GM21619 (cell line): ENCODE measurements around the gene MDH1.

ENCODE experiments used
- ATAC-seq: cut with Tn5 transposase; IDR thresholded peaks from one replicate; pipeline ENCODE4 v1.9.1; 2021; ENCODE audit not compliant: unreplicated experiment

The MDH1 gene

DNA sequence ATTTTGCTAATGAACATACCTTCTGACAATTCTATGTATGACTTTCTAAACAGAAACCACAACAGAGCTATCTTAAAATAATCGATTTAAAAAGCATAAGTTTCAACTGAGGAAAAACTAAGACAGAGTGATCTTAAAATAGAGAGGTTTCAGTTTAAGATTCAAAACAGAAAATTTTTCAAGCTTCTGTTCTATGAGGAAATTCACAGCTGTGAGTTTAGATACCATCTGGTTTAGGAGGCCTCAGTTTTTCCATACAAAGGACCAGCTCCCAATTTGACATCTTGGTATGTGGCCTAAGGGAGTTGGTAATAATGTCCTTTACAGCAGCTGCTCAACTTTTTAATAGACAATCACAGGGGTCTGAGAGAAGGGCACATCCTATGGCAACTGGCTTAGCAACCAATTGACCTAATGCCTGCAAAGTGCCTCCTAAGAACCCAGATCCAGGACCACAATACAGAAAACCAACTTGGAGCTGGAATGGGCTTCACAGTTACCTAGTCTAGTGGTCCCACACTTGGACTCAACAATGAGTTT lies 39.7 kb downstream of the MDH1 start:
- ATAC-seq, result no peak

DNA sequence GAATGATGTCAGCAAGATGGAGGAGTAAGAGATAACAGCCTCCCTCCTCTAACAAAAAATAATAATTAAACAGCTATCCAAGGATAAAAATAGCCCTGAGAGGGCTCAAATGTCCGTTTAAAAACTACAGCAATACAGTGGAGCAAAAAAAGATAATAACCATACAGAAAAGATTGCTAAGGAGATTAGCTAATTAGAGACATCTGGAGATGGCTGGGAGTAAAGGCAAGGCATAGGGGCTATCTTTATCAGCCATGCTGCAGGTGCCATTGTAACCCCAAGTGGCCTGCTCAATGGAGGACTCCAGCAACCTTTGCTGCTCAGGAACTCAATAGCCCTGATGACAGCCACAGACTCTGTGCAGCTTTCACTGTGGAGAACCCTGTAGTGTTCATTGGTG lies 42.7 kb downstream of the MDH1 start:
- ATAC-seq, result no peak

DNA sequence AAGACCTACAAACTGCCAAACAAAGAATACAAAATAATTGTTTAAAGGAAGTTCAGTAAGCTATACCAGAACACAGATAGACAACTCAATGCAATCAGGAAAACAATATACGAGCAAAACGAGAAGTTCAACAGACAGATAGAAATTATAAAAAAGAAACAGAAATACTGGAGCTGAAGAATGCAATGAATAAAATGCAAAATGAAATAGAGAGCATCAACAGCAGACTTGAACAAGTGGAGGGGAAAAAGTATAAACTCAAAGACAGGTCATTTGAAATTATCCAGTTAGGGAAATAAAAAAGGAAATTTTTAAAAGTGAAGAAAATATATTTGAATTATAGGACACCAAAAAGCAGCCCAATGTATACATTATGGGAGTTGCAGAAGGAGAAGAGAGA lies 43.6 kb downstream of the MDH1 start:
- ATAC-seq, result no peak

DNA sequence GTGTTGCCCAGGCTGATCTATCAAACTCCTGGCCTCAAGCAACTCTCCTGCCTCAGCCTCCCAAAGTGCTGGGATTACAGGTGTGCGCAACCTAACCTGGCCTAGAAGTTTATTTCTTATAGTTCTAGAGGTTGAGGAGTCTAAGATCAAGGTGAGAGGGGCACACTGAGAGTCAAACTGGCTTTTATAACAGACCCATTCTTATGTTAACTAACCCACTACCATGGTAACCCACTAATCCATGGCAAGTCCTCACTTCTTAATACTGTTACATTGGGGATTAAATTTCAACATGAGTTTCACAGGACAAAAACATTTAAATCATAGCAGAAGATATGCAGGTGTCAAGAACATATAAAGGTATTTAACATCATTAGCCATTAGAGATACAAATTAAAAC lies 50.6 kb downstream of the MDH1 start:
- no peak for ATAC-seq

DNA sequence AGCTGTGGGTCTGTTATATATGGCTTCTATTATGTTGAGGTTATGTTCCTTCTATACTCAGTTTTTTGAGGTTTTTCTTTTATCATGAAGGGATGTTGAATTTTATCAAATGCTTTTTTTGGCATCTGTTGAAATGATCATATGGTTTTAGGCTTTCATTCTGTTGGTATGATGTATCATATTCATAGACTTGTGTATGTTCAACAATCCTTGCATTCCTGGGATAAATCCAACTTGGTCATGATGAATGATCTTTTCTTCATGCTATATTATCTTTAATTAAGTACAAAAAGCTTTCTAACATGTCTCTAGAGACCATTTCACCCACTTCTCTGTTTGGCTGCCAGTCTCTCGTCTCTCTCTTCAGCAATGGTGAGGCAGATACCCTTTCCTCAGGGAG lies 54.2 kb downstream of the MDH1 start:
- no peak for ATAC-seq

DNA sequence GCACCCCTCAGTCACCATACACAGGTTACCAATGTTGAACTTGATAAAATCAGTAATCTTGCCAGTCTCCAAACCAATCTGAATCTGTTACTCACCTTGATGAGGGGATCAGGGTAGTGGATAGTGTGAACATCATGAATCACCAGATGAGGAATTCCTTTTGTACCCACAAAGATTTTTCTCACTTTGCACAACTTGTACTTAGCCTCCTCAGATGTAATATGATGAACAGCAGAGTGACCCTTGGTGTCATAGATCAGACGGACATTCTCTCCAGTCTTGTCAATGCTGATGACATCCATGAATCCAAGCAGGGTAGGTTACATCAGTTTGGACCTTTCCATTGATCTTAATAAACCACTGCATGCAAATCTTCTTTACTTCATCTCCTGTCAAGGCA lies 54.7 kb downstream of the MDH1 start:
- ATAC-seq, result no peak

DNA sequence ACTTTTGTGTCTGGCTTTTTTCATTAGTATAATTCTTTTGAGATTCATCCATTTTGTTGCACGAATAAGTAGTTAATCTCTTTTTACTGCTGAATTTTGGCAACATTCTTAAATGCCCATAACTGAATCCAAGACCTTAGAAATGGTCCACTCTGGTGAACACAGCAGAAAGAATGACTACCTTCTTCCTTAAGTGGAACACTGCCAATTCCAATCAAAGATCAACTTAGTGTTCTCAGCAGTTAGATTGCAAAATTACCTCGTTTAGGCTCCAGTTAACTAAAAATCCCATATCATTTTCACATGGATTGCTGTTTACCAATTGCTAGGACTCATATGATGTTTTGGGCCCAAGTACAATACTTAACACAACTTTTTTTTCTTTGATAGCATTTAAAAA lies 59.9 kb downstream of the MDH1 start:
- ATAC-seq, result no peak

DNA sequence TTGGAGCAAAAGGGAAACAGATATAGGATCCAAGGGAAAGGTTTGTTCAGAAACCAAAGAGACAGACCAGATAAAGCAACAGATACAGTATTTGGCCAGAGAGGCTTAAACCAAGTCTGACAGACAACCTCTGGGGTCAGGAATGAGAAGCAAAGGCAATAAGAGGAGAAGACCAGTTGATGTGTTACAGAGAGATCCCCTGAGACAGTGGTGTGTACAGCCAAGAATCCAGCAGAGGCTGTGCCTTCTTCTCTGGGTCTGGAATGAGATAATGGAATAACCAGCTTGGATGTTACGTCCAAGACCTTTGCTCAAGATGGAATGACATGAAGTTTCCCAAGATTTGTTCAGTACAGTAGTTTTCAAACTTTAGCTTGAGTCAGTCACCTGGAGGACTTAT lies 61.1 kb downstream of the MDH1 start:
- ATAC-seq, result no peak

DNA sequence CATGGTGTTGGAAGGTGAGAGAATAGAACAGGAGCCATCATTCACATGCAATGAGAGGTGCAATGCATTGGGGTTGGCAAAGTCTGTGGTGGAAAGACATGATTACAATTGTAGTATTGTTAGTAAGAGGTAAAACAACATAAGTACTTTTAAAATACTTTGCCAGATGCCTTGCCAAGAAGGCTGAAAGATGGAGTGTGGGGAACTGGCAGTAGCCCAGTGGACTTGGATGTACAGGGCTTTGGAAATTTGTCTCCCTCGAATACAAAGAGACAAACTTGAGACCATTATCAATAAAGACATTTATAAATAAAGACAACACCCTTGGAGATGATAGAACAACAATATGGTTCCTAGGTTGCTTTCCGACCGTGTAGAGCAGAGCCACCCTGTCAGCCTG lies 62.0 kb downstream of the MDH1 start:
- no peak for ATAC-seq

DNA sequence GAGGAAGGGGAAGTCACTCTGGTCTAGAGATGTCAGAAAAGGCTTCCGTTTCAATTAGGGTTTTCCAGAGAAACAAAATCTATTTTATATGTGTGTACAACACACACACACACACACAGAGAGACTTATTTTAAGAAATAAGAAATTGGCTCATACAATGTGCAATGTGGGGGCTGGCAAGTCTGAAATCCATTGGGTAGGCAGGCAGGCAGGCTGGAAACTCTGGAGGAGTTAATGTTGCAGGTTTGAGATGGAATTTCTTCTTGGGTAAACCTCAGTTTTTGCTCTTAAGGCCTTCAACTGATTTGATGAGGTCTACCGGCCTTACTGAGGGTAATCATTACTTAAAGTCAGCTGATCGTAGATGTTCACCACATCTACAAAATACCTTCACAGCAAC lies 62.6 kb downstream of the MDH1 start:
- ATAC-seq, result no peak

DNA sequence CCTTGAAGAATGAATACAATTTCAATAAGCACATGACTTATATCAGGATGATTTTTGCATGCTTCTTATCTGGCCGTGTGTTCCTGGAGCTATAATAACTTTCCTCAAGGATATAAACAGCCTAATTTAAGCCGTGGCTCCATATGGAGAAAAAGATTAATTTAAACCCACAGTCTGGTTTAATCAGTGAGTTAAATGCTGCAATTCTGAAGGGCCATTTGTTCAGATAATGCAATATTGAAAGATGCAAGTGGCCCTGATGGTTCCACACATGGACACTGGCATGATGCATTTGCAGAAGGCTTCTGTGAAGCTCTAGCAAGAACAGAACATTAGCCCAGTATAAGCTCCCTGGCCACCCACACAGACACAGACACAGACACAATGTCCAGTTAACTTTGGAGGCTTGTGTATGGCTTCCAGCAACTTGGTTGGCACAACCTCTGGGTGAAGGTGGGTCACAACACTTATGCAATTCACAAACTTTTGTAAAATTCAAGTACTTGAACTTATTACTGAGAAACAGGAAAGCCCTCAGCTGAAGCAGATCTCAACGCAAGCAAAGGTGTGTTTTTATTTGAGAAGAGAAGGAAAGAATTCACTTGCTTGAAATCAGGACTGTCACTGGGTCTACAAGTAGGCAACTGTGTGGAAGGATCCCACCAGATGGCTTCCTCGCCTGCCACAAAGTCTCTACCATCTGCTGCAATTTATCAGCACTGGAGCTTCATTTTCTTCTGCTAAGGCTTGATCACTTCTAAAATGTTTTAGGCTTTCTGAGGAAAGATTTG lies 63.3 kb downstream of the MDH1 start:
- ATAC-seq, result no peak

DNA sequence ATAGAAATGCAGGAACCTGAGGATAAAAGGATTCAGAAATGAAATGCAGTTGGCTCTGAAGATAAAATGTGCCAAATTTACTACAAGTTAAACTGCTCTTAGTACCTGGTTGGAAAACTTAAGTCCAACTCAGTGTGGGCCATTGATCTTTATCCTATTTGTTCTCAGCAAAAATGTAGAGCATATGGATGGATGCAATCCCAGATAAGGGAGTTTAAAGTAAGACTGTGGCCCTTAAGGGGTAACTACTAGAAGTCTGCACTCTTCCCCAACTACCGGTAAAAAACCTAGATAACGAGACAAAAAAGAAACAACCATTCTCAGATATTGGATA lies 63.9 kb downstream of the MDH1 start:
- ATAC-seq, result no peak

DNA sequence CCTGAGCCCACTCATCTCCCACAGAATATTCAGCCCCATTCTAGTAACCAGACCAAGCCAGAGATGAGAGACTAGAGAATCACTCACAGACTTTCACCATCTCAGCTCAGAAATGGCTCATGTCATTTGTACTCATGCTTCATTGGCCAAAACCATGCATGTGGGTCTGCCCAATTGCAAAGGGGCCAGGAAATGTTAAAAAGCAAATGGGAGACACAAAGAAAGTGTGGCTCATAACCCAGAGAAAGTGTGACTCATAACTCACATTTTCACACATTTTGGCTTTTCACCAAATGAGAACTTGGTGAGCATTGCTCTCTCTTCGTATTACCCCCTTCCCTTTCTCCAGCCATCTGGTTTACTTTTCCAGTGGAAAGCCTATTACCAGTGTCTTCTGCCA lies 66.2 kb downstream of the MDH1 start:
- peak; percentile 60 for ATAC-seq
